PC-9 (cell line): ENCODE measurements around the gene MCF2L. TPM values are rescaled to one million over a fixed set of nuclear protein-coding genes. Genes with fewer than 3 reads are reported as not detected.

ENCODE experiments used
- BruUV-seq: library from RNA; stranded (reverse); fragments of 400-500 nt; replicated peaks from 2 replicates; lab custom pipeline; 2021; lab: Mats Ljungman, UMichigan
- CTCF ChIA-PET: fragments of 300-600 bp; sonication (Branson Sonifier 250); formaldehyde crosslinking; loops from one replicate; lab custom pipeline; 2022; ENCODE audit warnings: antibody characterized with exemption; lab: Charles Lee
- POLR2A ChIA-PET: fragments of 300-600 bp; sonication (Branson Sonifier 250); formaldehyde crosslinking; loops from one replicate; lab custom pipeline; 2022; ENCODE audit warnings: antibody characterized with exemption; ENCODE audit not compliant: unreplicated experiment; lab: Charles Lee
- DNase-seq, 2 experiments: peaks; one replicate each; pipeline versions ENCODE4 v3.0.0 to v3.0.0-alpha.2; 2015 to 2022; ENCODE audit warnings: mixed read lengths in 1 of 2
- H2AFZ ChIP-seq: fragments of 200-600 bp; sonication (generic); 2 replicates; pipeline ENCODE4 v1.8.1; 2017; ENCODE audit warnings: antibody characterized with exemption
- H3F3A ChIP-seq: fragments of 200-600 bp; sonication (generic); 2 replicates; pipeline ENCODE4 v1.8.1; 2017; ENCODE audit warnings: antibody characterized with exemption, mild to moderate bottlenecking, low read depth; ENCODE audit not compliant: insufficient read depth
- H3K27ac ChIP-seq: fragments of 200-600 bp; sonication (generic); 2 replicates; pipeline ENCODE4 v1.6.1; 2016; ENCODE audit warnings: mixed run types
- H3K27me3 ChIP-seq: fragments of 200-600 bp; sonication (generic); 2 replicates; pipeline ENCODE4 v1.6.1; 2016; ENCODE audit warnings: low read depth, mixed run types; ENCODE audit not compliant: insufficient read depth
- H3K36me3 ChIP-seq: fragments of 200-600 bp; sonication (generic); 2 replicates; pipeline ENCODE4 v1.6.1; 2016; ENCODE audit warnings: low read depth, mixed run types
- H3K4me1 ChIP-seq: fragments of 200-600 bp; sonication (generic); replicated peaks from 2 replicates; pipeline ENCODE4 v1.6.1; 2016; ENCODE audit warnings: mixed run types; ENCODE audit not compliant: insufficient read depth
- H3K4me2 ChIP-seq: fragments of 200-600 bp; sonication (generic); 2 replicates; pipeline ENCODE4 v1.6.1; 2017; ENCODE audit warnings: mixed run types
- H3K4me3 ChIP-seq: fragments of 200-600 bp; sonication (generic); 2 replicates; pipeline ENCODE4 v1.6.1; 2016; ENCODE audit warnings: mixed run types
- H3K79me2 ChIP-seq: fragments of 200-600 bp; sonication (generic); 2 replicates; pipeline ENCODE4 v1.6.1; 2017; ENCODE audit warnings: low read depth, mixed run types
- H3K9me2 ChIP-seq: fragments of 200-600 bp; sonication (generic); 2 replicates; pipeline ENCODE4 v1.8.1; 2017; ENCODE audit warnings: mild to moderate bottlenecking; ENCODE audit not compliant: insufficient read depth
- H3K9me3 ChIP-seq: fragments of 200-600 bp; sonication (generic); 2 replicates; pipeline ENCODE4 v1.8.1; 2016; ENCODE audit warnings: low read depth; ENCODE audit not compliant: insufficient read depth
- H4K20me1 ChIP-seq: fragments of 200-600 bp; sonication (generic); 2 replicates; pipeline ENCODE4 v1.8.1; 2017; ENCODE audit not compliant: insufficient read depth
- EZH2 ChIP-seq: fragments of 200-600 bp; sonication (generic); IDR thresholded peaks from 2 replicates; pipeline ENCODE4 v1.8.0; 2017; ENCODE audit warnings: antibody characterized with exemption, low read depth
- intact Hi-C: fragments of 100-400 bp; cut with micrococcal nuclease; formaldehyde crosslinking; loops from one replicate; pipeline ENCODE4 v1.10.0; 2022; ENCODE audit not compliant: unreplicated experiment
- total RNA-seq: library from RNA; stranded (reverse); gene quantifications from 2 replicates; pipeline ENCODE4 v1.2.3, GENCODE V29; 2021
- TF ChIP-seq, protein P1 (sequence below): fragments of 200-600 bp; sonication (generic); conservative IDR thresholded peaks from 2 replicates; pipeline ENCODE4 v1.6.1; 2017; ENCODE audit warnings: mixed run types, antibody characterized with exemption, mild to moderate bottlenecking, moderate library complexity

The MCF2L gene
- total RNA-seq, 1 experiment from 2014 or later: 28.2 TPM

DNA sequence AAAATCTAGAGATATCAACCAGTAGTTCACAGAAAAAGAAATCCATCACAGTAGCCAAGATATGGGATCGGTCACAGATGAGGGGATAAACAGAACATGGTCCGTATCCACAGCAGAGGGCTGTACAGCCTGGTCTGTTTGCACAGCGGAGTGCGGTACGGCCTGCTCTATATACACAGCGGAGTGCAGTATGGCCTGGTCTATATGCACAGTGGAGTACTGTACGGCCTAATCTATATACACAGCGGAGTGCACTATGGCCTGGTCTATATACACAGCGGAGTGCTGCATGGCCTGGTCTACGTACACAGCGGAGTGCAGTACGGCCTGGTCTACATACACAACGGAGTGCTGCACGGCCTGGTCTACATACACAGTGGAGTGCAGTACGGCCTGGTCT, 43.0 kb upstream of the MCF2L start:
- Histone ChIP-seq H3K9me2 (no peaks in the 10 kb centered on the region), H3K4me2 (no peak overlapping the region), H4K20me1 (no peaks in the 10 kb centered on the region), H3K27me3 (peaks cover 82% of the 10 kb centered on the region), H3K4me1 (no peaks in the 10 kb centered on the region), H2AFZ (no peak overlapping the region), H3K79me2 (no peaks in the 10 kb centered on the region), H3K27ac (no peak overlapping the region), H3F3A (no peaks in the 10 kb centered on the region), H3K4me3 (no peak overlapping the region), H3K36me3 (no peaks in the 10 kb centered on the region), H3K9me3 (no peaks in the 10 kb centered on the region)
- CTCF ChIA-PET: no interaction called here
- DNase-seq: no peak
- no TSS peak for BruUV-seq
- TF ChIP-seq, protein P1, sequence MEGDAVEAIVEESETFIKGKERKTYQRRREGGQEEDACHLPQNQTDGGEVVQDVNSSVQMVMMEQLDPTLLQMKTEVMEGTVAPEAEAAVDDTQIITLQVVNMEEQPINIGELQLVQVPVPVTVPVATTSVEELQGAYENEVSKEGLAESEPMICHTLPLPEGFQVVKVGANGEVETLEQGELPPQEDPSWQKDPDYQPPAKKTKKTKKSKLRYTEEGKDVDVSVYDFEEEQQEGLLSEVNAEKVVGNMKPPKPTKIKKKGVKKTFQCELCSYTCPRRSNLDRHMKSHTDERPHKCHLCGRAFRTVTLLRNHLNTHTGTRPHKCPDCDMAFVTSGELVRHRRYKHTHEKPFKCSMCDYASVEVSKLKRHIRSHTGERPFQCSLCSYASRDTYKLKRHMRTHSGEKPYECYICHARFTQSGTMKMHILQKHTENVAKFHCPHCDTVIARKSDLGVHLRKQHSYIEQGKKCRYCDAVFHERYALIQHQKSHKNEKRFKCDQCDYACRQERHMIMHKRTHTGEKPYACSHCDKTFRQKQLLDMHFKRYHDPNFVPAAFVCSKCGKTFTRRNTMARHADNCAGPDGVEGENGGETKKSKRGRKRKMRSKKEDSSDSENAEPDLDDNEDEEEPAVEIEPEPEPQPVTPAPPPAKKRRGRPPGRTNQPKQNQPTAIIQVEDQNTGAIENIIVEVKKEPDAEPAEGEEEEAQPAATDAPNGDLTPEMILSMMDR: no peak
- TF ChIP-seq EZH2: no peak
- intact Hi-C loops: no loop called here
- POLR2A ChIA-PET: no interaction called here

DNA sequence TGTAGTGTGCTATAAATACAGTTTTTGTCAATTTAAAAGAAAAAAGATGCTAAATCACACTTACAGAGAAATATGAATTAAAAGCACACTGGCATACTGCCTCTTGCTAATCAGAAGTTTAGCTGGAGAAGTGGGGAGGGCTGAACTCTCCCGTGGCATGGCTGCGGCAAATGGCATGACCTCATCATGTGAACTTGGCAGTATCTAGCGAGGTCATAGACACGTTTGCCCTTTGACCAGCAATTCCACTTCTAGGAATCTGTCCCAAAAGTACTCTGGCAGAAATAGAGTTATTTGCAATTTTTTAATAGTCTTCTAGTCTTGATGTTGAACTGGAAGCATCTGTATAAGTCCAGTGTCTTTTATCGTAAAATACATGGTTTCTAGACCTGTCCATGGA, 42.0 kb upstream of the MCF2L start:
- DNase-seq: no peak
- Histone ChIP-seq H3K9me2 (no peaks in the 10 kb centered on the region), H3F3A (no peaks in the 10 kb centered on the region), H3K27me3 (peaks cover 72% of the 10 kb centered on the region), H2AFZ (no peak overlapping the region), H3K4me3 (no peak overlapping the region), H3K9me3 (no peaks in the 10 kb centered on the region), H3K4me1 (0 out of 2 replicates have a peak, but pooled peaks cover 3% of the 10 kb centered on the region), H3K4me2 (no peak overlapping the region), H3K79me2 (no peaks in the 10 kb centered on the region), H3K27ac (no peak overlapping the region), H3K36me3 (no peaks in the 10 kb centered on the region), H4K20me1 (no peaks in the 10 kb centered on the region)
- ChIA-PET POLR2A (no interaction called here), CTCF (no interaction called here)
- intact Hi-C loops: no loop called here
- no peak for TF ChIP-seq EZH2
- TF ChIP-seq, protein P1: no peak
- no TSS peak for BruUV-seq

DNA sequence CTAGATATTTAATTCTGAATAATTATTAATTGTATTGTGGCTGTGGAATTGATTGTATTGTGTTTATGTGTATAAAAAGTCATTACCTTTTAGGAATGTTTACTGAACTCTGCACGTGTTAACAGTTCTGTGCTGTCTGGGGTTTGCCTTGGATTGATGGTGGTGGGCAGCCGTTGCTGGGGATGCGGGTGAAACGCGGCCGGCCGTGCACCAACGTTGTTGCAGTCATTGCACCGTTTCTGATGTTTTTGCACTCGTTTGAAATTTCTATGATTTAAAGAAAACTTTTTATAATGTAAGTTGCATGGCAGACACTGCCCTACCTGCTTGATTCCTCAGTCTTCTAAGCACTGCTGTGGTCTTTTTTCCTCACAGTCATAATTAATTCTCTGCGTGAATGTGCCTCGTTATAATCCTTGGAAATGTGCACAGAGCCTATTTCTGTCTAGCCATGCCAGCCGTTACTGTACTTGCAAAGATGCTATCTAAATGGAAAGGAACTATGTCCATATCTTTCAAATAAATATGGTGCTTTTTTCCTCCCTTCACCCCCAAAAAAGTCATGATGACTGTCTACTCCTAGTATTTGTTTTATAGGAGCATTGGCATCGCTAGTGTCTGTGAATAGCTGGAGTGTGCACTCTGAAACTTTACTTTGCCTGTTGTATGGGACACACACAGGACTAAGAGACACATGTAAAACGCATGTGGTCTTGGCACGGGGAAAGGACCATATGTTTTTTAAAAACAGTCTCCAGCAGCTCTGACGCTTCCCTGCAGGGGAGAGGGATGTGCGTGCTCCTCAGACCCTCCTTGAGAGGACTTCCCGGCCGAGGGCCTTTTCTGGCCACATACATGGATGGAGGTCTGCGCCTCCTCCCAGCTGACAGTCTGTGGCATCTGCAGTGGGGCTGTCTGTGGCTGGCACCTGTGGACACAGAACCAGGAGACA, 40.7 kb upstream of the MCF2L start:
- no peak for TF ChIP-seq EZH2
- TF ChIP-seq, protein P1: no peak
- ChIA-PET POLR2A (no interaction called here), CTCF (no interaction called here)
- H3K36me3 ChIP-seq: no peaks in the 10 kb centered on the region
- peaks cover 61% of the 10 kb centered on the region for H3K27me3 ChIP-seq
- no peak overlapping the region for H3K27ac ChIP-seq
- no peak for DNase-seq
- H3K4me2 ChIP-seq: no peak overlapping the region
- intact Hi-C loops: no loop called here
- no peak overlapping the region for H3K4me3 ChIP-seq
- H3F3A ChIP-seq: no peaks in the 10 kb centered on the region
- no peaks in the 10 kb centered on the region for H3K9me3 ChIP-seq
- no peaks in the 10 kb centered on the region for H3K79me2 ChIP-seq
- no peaks in the 10 kb centered on the region for H4K20me1 ChIP-seq
- no TSS peak for BruUV-seq
- no peak overlapping the region for H2AFZ ChIP-seq
- H3K9me2 ChIP-seq: no peaks in the 10 kb centered on the region
- 0 out of 2 replicates have a peak, but pooled peaks cover 3% of the 10 kb centered on the region for H3K4me1 ChIP-seq
